Esophagus squamous epithelium (tissue), 5 donors: Measurements from ENCODE around the gene CMC2. TPM values are rescaled to one million over a fixed set of nuclear protein-coding genes. Genes with fewer than 3 reads are reported as not detected.
A peak's percentile ranks its signal among the peaks of the same experiment; 100 is the strongest.

Source experiments
- DNase-seq: peaks from one replicate; lab custom pipeline; 2025; lab: John Stamatoyannopoulos, UW
- H3K27ac ChIP-seq, 4 donors: fragments of 200-600 bp; sonication (generic); one replicate each; pipeline ENCODE4 v1.5.1; 2016 to 2019; ENCODE audit warnings: mild to moderate bottlenecking in 1 of 4
- H3K27me3 ChIP-seq, 4 donors: fragments of 200-600 bp; sonication (generic); 1 replicate in 3 of 4; 2 replicates in 1 of 4; pipeline versions ENCODE4 v1.5.1 to v1.6.0; 2017 to 2021; ENCODE audit warnings: antibody characterized with exemption in 1 of 4
- H3K36me3 ChIP-seq, 3 donors: fragments of 200-600 bp; sonication (generic); one replicate each; pipeline ENCODE4 v1.5.1; 2016 to 2019
- H3K4me1 ChIP-seq, 3 donors: fragments of 200-600 bp; sonication (generic); one replicate each; pipeline ENCODE4 v1.5.1; 2017 to 2019
- H3K4me3 ChIP-seq, 4 donors: fragments of 200-600 bp; sonication (generic); 1 replicate in 3 of 4; 2 replicates in 1 of 4; pipeline ENCODE4 v1.5.1; 2016 to 2019; ENCODE audit warnings: mild to moderate bottlenecking in 2 of 4, moderate library complexity in 1 of 4
- H3K9me3 ChIP-seq, 3 donors: fragments of 200-600 bp; sonication (generic); one replicate each; pipeline ENCODE4 v1.5.1; 2016 to 2019
- CTCF ChIP-seq, 6 experiments: fragments of 450-650 bp in 4 of 6; fragments of 200-600 bp in 2 of 6; sonication (generic) in 2 of 6; IDR thresholded peaks; one replicate each; pipeline ENCODE4 v1.5.1; 2016 to 2019; ENCODE audit warnings: antibody characterized with exemption in 6 of 6, mild to moderate bottlenecking in 4 of 6, moderate library complexity in 4 of 6
- POLR2A ChIP-seq, 4 donors: fragments of 450-650 bp; IDR thresholded peaks; one replicate each; pipeline ENCODE4 v1.6.1; 2017; ENCODE audit warnings: antibody characterized with exemption in 4 of 4, mild to moderate bottlenecking in 4 of 4, moderate library complexity in 3 of 4
- WGBS, 2 donors: methylation state at CpG; one replicate each; pipeline ENCODE4 v1.1.5; 2018; 5-methylcytosine and 5-hydroxymethylcytosine counted together
- intact Hi-C: fragments of 100-400 bp; cut with DNase I; formaldehyde crosslinking; loops from one replicate; pipeline ENCODE4 v1.15.0; 2022
- total RNA-seq, 4 donors: library from RNA; depleted of rRNA; stranded (reverse); fragments of >200 nt; gene quantifications; one replicate each; pipeline ENCODE4 v1.1.0, GENCODE V29; 2016
- donor health status: DM: yes; HTN: yes; CAD: no.

Gene CMC2
- total RNA-seq, 4 donors from 2014 or later = 7.4 to 41.2 (median 24.4) TPM

- intact Hi-C loops = loop anchor here (10.0 kb wide), 1 partner anchor 732 kb away; no protein-coding TSS in a partner anchor
These were observed 3.6 kb downstream of the CMC2 start for GRCh38 chr16:81003064-81003463.

GRCh38 chr16:81001330-81001729, 5.4 kb downstream of the CMC2 start:
- Histone ChIP-seq H3K4me1 (peaks cover 0 to 31% (median 20%) of the 10 kb centered on the region in 3 donors), H3K27ac (no peak overlapping the region), H3K9me3 (no peaks in the 10 kb centered on the region), H3K4me3 (no peak overlapping the region), H3K36me3 (no peaks in the 10 kb centered on the region), H3K27me3 (no peaks in the 10 kb centered on the region)
- no peak for TF ChIP-seq POLR2A (IDR thresholded peaks at IDR 0.05)
- TF ChIP-seq CTCF (IDR thresholded peaks at IDR 0.05) = no peak
- no peak for DNase-seq
- intact Hi-C loops = loop anchor here (10.0 kb wide), 1 partner anchor 733 kb away; no protein-coding TSS in a partner anchor
- WGBS, 2 donors = 83 to 84% methylated on average over 5 of the region's 5 CpGs

More at GRCh38 chr16:81003064-81003463, 3.6 kb downstream of the CMC2 start:
- H3K4me1 ChIP-seq = peaks cover 0 to 35% (median 21%) of the 10 kb centered on the region in 3 donors
- DNase-seq = no peak
- no peaks in the 10 kb centered on the region for H3K36me3 ChIP-seq
- no peaks in the 10 kb centered on the region for H3K9me3 ChIP-seq
- no peak overlapping the region for H3K27ac ChIP-seq
- H3K27me3 ChIP-seq = no peaks in the 10 kb centered on the region
- no peak overlapping the region for H3K4me3 ChIP-seq
- no peak for TF ChIP-seq POLR2A (IDR thresholded peaks at IDR 0.05)
- no peak for TF ChIP-seq CTCF (IDR thresholded peaks at IDR 0.05)
- WGBS, 2 donors = 67 to 68% methylated on average over 4 of the region's 4 CpGs

- Histone ChIP-seq H3K4me1 (peaks cover 0 to 28% (median 20%) of the 10 kb centered on the region in 3 donors), H3K4me3 (no peak overlapping the region)
These were observed 5.8 kb downstream of the CMC2 start for GRCh38 chr16:81000873-81001272.

GRCh38 chr16:80997964-80998620, 8.6 kb downstream of the CMC2 start:
- no peak for TF ChIP-seq POLR2A (IDR thresholded peaks at IDR 0.05)
- no peak for TF ChIP-seq CTCF (IDR thresholded peaks at IDR 0.05)
- peaks cover 0 to under 1% (median 0%) of the 10 kb centered on the region in 3 donors for H3K4me1 ChIP-seq
- no peaks in the 10 kb centered on the region for H3K36me3 ChIP-seq
- H3K27me3 ChIP-seq = no peaks in the 10 kb centered on the region
- 75 to 81% methylated on average over 5 to 7 of the region's 7 CpGs for WGBS, 2 donors
- no peaks in the 10 kb centered on the region for H3K9me3 ChIP-seq
- H3K4me3 ChIP-seq = no peak overlapping the region
- H3K27ac ChIP-seq = no peak overlapping the region
- DNase-seq = no peak
- intact Hi-C loops = no loop called here

More at GRCh38 chr16:81000873-81001272, 5.8 kb downstream of the CMC2 start:
- H3K27ac ChIP-seq = no peak overlapping the region
- H3K9me3 ChIP-seq = no peaks in the 10 kb centered on the region
- DNase-seq = no peak
- WGBS, 2 donors = 90 to 96% methylated on average over 3 of the region's 3 CpGs
- no peaks in the 10 kb centered on the region for H3K27me3 ChIP-seq
- intact Hi-C loops = loop anchor here (10.0 kb wide), 1 partner anchor 734 kb away; no protein-coding TSS in a partner anchor
- H3K36me3 ChIP-seq = no peaks in the 10 kb centered on the region
- no peak for TF ChIP-seq CTCF (IDR thresholded peaks at IDR 0.05)
- no peak for TF ChIP-seq POLR2A (IDR thresholded peaks at IDR 0.05)

- Histone ChIP-seq H3K4me1 (no peaks in the 10 kb centered on the region), H3K9me3 (no peaks in the 10 kb centered on the region), H3K27ac (peak overlapping the region in 2 of 4 donors; percentile 20 to 22), H3K36me3 (no peaks in the 10 kb centered on the region), H3K4me3 (peak overlapping the region in 1 of 4 donors; percentile 40), H3K27me3 (no peaks in the 10 kb centered on the region)
- intact Hi-C loops = no loop called here
- WGBS, 2 donors = 46 to 66% methylated on average over 9 of the region's 9 CpGs
- TF ChIP-seq POLR2A (IDR thresholded peaks at IDR 0.05) (no peak), CTCF (IDR thresholded peaks at IDR 0.05) (no peak)
- DNase-seq = no peak
These were observed 9.4 kb downstream of the CMC2 start for GRCh38 chr16:80997139-80997798.
